ENCODE measurements around the gene METTL6.
"Not testable (repeated sequence)": the region's sequence is repeated elsewhere in the genome, so short reads cannot be mapped to it uniquely, and the experiment has no call there.

Gene METTL6

GRCh38 chr3:15401936-15402335, 25.4 kb downstream of the METTL6 start:
- no peak for DNase-seq

- DNase-seq, result peak; percentile 7
Observed at GRCh38 chr3:15399970-15400369, 27.4 kb downstream of the METTL6 start.

- not testable (repeated sequence) for DNase-seq
Observed at GRCh38 chr3:15398731-15399133, 28.6 kb downstream of the METTL6 start.

GRCh38 chr3:15393252-15393651, 34.1 kb downstream of the METTL6 start:
- not testable (repeated sequence) for DNase-seq

GRCh38 chr3:15391007-15391406, 36.3 kb downstream of the METTL6 start:
- no peak for DNase-seq

GRCh38 chr3:15390460-15390859, 36.9 kb downstream of the METTL6 start:
- DNase-seq, result no peak

- not testable (repeated sequence) for DNase-seq
Observed at GRCh38 chr3:15388335-15388734, 39.0 kb downstream of the METTL6 start.

GRCh38 chr3:15387735-15388134, 39.6 kb downstream of the METTL6 start:
- DNase-seq, result no peak

GRCh38 chr3:15387171-15387581, 40.2 kb downstream of the METTL6 start:
- DNase-seq, result no peak

- not testable (repeated sequence) for DNase-seq
Observed at GRCh38 chr3:15386654-15386955, 40.7 kb downstream of the METTL6 start.

- DNase-seq, result no peak
Observed at GRCh38 chr3:15385901-15386653, 41.3 kb downstream of the METTL6 start.

GRCh38 chr3:15385238-15385695, 42.1 kb downstream of the METTL6 start:
- not testable (repeated sequence) for DNase-seq

GRCh38 chr3:15384510-15385237, 42.7 kb downstream of the METTL6 start:
- DNase-seq, result no peak

- no peak for DNase-seq
Observed at GRCh38 chr3:15382405-15382923, 44.9 kb downstream of the METTL6 start.

GRCh38 chr3:15380980-15381890, 46.1 kb downstream of the METTL6 start:
- DNase-seq, result no peak

GRCh38 chr3:15377961-15378791, 49.2 kb downstream of the METTL6 start:
- DNase-seq, result peak; percentile 90

- no peak for DNase-seq
Observed at GRCh38 chr3:15375461-15376000, 51.8 kb downstream of the METTL6 start.

- DNase-seq, result no peak
Observed at GRCh38 chr3:15372918-15373317, 54.4 kb downstream of the METTL6 start.

GRCh38 chr3:15368561-15369135, 58.7 kb downstream of the METTL6 start:
- DNase-seq, result no peak

GRCh38 chr3:15367059-15367458, 60.3 kb downstream of the METTL6 start:
- no peak for DNase-seq

GRCh38 chr3:15364078-15364477, 63.3 kb downstream of the METTL6 start:
- not testable (repeated sequence) for DNase-seq
